Urinary bladder (tissue), 4 donors: ENCODE results near the gene ZNF407. TPM values are rescaled to one million over a fixed set of nuclear protein-coding genes. Genes with fewer than 3 reads are reported as not detected.

Source experiments
- DNase-seq: peaks from one replicate; pipeline ENCODE4 v3.0.0-alpha.2; 2015; ENCODE audit errors: extremely low spot score
- H3K27ac ChIP-seq: one replicate; pipeline ENCODE4 v1.5.1; 2013; ENCODE audit warnings: low read depth, mild to moderate bottlenecking, moderate library complexity
- H3K36me3 ChIP-seq: one replicate; pipeline ENCODE4 v1.6.1; 2013; ENCODE audit warnings: mild to moderate bottlenecking, moderate library complexity; ENCODE audit not compliant: insufficient read depth
- H3K4me1 ChIP-seq: one replicate; pipeline ENCODE4 v1.6.1; 2013; ENCODE audit warnings: mild to moderate bottlenecking, moderate library complexity; ENCODE audit not compliant: insufficient read depth
- H3K4me3 ChIP-seq: one replicate; pipeline ENCODE4 v1.5.1; 2013; ENCODE audit warnings: low read depth, low read length
- WGBS: extraction: QIAGEN DNeasy Blood & Tissue Kit; methylation state at CpG from one replicate; pipeline ENCODE4 v1.1.7; 2013; 5-methylcytosine and 5-hydroxymethylcytosine counted together
- polyA plus RNA-seq: library from polyadenylated mRNA; stranded (reverse); fragments of 200-250 nt; gene quantifications from one replicate; pipeline ENCODE4 v1.2.3, GENCODE V29; 2013
- total RNA-seq: library from RNA; depleted of rRNA; stranded (reverse); fragments of >200 nt; gene quantifications from one replicate; pipeline ENCODE4 v1.2.3, GENCODE V29; 2014
- donor health status: healthy with polysubstance abuse.
- donor health status: healthy.

Gene ZNF407
- total and polyA plus RNA-seq, 2 donors: 5.9 to 40.8 TPM

GRCh38 chr18:74905247-74905646, 307.6 kb downstream of the ZNF407 start:
- 85% methylated on average over 15 of the region's 15 CpGs for WGBS
- Histone ChIP-seq H3K27ac (no peak overlapping the region), H3K4me3 (no peak overlapping the region), H3K36me3 (no peaks in the 10 kb centered on the region), H3K4me1 (no peaks in the 10 kb centered on the region)
- no peak for DNase-seq

DNA sequence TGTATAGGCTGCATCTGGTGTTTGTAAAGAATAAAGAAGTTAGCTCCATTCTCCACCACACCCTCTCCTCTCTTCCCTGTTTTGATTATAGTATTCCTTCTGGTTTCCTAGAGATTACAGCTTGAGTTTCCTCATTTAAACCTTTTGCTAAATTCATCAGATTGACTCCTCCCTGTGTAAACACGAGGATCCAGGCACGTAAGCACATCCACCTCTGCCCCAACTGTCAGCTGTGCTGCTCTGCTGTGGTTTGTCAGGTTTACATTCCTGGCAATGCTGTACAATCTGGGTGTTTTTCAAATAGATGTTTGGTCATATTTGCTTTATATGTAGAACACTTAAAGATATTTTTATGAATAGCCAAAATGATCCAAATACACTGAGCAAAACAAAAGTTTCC, 308.5 kb downstream of the ZNF407 start:
- WGBS: 52% methylated on average over 2 of the region's 2 CpGs
- DNase-seq: no peak
- no peaks in the 10 kb centered on the region for H3K36me3 ChIP-seq
- H3K27ac ChIP-seq: no peak overlapping the region
- H3K4me1 ChIP-seq: no peaks in the 10 kb centered on the region
- no peak overlapping the region for H3K4me3 ChIP-seq

DNA sequence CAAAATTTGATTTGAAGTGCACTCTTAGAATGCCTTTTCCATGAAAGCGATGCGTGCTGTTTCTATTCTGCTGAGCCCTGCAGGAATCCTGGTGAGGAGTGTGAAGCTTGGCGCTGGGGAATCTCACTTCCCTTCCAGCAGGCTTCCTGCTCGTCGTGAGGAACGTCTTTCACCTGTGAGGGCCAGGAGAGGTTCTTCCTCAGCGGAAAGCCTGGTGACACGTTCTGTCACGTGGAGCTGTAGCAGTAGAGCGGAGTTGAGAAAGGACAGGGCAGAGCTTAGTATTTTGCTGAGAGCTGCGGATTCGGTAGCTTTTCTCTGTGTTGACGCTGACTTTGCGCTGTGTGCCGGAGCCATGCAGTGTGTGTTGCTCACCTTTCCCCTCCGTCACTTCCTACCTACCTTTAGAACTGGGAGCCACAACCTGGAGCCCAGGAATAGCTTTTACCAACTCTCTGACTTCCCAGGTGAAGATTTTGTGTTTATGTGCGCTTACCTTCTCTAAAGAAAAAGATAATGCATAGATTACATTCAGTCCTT, 316.5 kb downstream of the ZNF407 start:
- H3K36me3 ChIP-seq: no peaks in the 10 kb centered on the region
- 88% methylated on average over 17 of the region's 17 CpGs for WGBS
- no peak for DNase-seq
- no peak overlapping the region for H3K4me3 ChIP-seq
- H3K27ac ChIP-seq: no peak overlapping the region
- H3K4me1 ChIP-seq: no peaks in the 10 kb centered on the region

- no peak overlapping the region for H3K4me3 ChIP-seq
- H3K4me1 ChIP-seq: no peaks in the 10 kb centered on the region
- no peak overlapping the region for H3K27ac ChIP-seq
- no peak for DNase-seq
- H3K36me3 ChIP-seq: no peaks in the 10 kb centered on the region
- WGBS: 76% methylated on average over 2 of the region's 2 CpGs
Observed at GRCh38 chr18:74914648-74915047, 317.0 kb downstream of the ZNF407 start.

DNA sequence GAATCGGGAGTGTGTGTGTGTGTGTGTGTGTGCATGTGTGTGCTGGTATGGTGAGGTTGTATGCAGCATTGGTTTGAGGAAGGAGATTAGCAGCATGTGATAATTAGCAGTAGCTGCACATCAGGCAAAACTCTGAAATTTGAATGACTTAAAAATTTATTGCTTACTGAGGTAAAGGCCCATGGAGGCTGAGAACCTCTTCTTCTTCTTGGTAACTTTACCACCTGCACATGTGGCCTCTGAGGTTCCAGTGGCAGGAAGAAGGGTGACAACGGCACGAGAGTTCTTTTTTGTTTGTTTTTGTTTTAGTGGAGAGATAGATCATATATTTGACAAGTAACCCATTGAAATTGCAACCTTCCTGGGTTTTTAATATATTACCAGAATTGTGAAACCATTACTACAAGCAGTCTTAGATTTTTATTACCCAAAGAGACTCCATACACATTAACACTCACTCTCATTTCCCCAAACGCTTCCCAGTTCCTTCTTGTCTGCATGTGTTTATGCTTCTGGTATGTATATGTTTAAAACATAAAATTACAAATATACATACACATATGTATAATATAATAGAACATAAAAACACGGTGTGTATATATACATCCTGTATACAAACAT, 319.2 kb downstream of the ZNF407 start:
- 73% methylated on average over 5 of the region's 5 CpGs for WGBS
- Histone ChIP-seq H3K4me1 (no peaks in the 10 kb centered on the region), H3K4me3 (no peak overlapping the region), H3K36me3 (peaks cover 2% of the 10 kb centered on the region), H3K27ac (no peak overlapping the region)
- no peak for DNase-seq

DNA sequence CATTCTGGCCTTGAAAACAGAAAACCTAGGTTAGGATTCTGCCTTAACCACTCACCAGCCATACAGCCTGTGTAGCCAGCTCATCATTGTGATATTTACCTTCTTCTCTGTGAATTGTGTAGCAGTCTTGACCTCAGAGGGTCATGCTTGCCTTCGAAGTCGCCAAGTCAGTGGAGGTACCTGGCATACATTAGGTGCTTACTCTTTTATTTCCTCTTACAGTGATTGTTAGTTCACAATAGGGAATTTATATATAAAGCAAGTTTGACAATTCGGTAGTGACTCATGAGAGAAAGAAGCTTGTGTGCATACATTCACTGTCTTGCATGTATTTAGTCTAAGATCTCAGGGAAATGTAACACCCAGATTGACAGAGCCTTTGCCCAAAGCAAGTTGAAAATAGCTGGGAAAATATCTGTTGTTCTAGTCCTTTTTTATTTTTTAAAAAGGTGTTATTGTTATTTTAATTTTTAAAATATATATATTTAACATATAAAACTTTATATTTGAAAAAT, 320.7 kb downstream of the ZNF407 start:
- H3K36me3 ChIP-seq: peaks cover 2% of the 10 kb centered on the region
- 87% methylated on average over 3 of the region's 3 CpGs for WGBS
- no peak overlapping the region for H3K4me3 ChIP-seq
- H3K4me1 ChIP-seq: no peaks in the 10 kb centered on the region
- no peak for DNase-seq
- no peak overlapping the region for H3K27ac ChIP-seq

- peaks cover 2% of the 10 kb centered on the region for H3K36me3 ChIP-seq
- no peak overlapping the region for H3K4me3 ChIP-seq
- 90% methylated on average over 13 of the region's 13 CpGs for WGBS
- H3K27ac ChIP-seq: no peak overlapping the region
- no peak for DNase-seq
- H3K4me1 ChIP-seq: no peaks in the 10 kb centered on the region
Observed at GRCh38 chr18:74921057-74921820, 323.6 kb downstream of the ZNF407 start.

GRCh38 chr18:74926051-74926450, 328.4 kb downstream of the ZNF407 start:
- H3K4me3 ChIP-seq: no peak overlapping the region
- H3K27ac ChIP-seq: no peak overlapping the region
- H3K36me3 ChIP-seq: no peaks in the 10 kb centered on the region
- H3K4me1 ChIP-seq: no peaks in the 10 kb centered on the region
- no peak for DNase-seq
- 94% methylated on average over 2 of the region's 2 CpGs for WGBS

- Histone ChIP-seq H3K4me3 (no peak overlapping the region), H3K4me1 (no peaks in the 10 kb centered on the region), H3K27ac (no peak overlapping the region), H3K36me3 (peaks cover 2% of the 10 kb centered on the region)
- 90% methylated on average over 4 of the region's 4 CpGs for WGBS
- DNase-seq: no peak
Observed at GRCh38 chr18:74928194-74928968, 330.7 kb downstream of the ZNF407 start.

GRCh38 chr18:74929110-74929509, 331.4 kb downstream of the ZNF407 start:
- Histone ChIP-seq H3K4me1 (no peaks in the 10 kb centered on the region), H3K36me3 (peaks cover 2% of the 10 kb centered on the region), H3K27ac (no peak overlapping the region), H3K4me3 (no peak overlapping the region)
- WGBS: 77% methylated on average over 11 of the region's 11 CpGs
- DNase-seq: no peak

DNA sequence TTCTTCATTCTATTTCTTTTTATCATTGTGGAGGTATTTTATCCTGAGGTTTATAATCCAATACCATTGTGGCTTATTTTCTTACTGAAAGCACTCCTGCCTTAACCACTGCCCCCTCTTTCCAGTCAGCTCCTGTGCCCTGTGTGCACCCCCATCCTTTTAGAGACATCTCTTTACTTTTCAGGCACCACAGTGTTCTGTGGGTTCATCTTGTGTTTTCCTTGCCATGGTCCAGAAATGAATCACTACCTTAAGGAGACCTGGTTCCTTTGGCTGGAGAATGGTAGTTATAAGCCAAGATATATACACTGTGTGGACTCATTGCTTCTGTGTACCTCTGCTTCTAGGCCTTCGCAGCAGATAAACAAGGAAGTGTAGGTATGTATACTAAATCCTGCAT, 332.9 kb downstream of the ZNF407 start:
- no peak overlapping the region for H3K4me3 ChIP-seq
- H3K4me1 ChIP-seq: no peaks in the 10 kb centered on the region
- peaks cover 2% of the 10 kb centered on the region for H3K36me3 ChIP-seq
- WGBS: 83% methylated on average over 1 of the region's 1 CpG
- no peak for DNase-seq
- H3K27ac ChIP-seq: no peak overlapping the region

DNA sequence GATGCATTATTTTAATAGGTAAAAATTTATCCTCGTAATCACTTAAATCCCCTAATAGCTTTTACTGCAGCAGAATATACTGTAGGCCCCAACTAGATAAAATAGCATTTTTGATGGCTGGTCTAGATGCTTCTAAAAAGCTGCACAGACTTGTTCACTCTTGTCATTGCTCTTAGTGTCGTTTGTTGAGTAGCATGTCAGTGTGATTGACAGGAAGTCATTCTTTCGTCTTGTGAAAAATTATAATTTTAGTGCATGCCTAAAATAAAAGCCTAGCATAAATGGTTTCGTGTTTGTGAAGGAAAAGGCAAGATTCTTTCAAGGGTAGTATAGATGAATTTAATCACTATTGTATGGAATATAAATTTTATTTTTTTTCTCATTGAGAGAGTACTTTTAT, 336.3 kb downstream of the ZNF407 start:
- H3K27ac ChIP-seq: no peak overlapping the region
- WGBS: 85% methylated on average over 4 of the region's 4 CpGs
- no peaks in the 10 kb centered on the region for H3K4me1 ChIP-seq
- DNase-seq: no peak
- H3K36me3 ChIP-seq: peaks cover 2% of the 10 kb centered on the region
- no peak overlapping the region for H3K4me3 ChIP-seq

DNA sequence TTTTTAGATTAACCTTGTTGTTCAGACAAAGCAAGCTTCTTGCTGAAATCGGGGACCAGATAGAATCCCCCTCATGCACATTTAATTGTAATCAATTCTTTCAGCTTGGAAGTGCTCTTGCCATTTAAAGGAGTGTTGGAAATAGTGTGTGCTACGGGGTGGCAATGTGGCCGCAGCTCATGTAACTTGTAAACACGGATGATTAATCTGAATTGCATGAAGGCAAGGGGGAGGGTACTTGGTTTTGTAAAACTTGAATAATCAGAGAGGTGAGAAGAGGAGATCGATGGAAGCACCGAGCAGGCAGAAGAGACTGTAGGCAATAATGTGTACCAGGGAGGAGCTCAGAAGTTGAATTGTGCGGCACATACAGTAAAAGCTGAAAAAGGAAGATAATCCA, 337.8 kb downstream of the ZNF407 start:
- Histone ChIP-seq H3K4me1 (no peaks in the 10 kb centered on the region), H3K4me3 (no peak overlapping the region), H3K36me3 (peaks cover 2% of the 10 kb centered on the region), H3K27ac (no peak overlapping the region)
- WGBS: 81% methylated on average over 7 of the region's 7 CpGs
- DNase-seq: no peak
